Mesodermal cell (in vitro differentiated cells): ENCODE results near the gene CCDC187.

ENCODE experiments used
- H3K27ac ChIP-seq: 2 replicates; pipeline ENCODE4 v1.7.0; 2013; ENCODE audit warnings: mild to moderate bottlenecking, low read depth, low read length, moderate library complexity; ENCODE audit not compliant: severe bottlenecking
- H3K36me3 ChIP-seq: 2 replicates; pipeline ENCODE4 v1.7.1; 2013; ENCODE audit warnings: mild to moderate bottlenecking, low read length, moderate library complexity; ENCODE audit not compliant: control insufficient read depth, insufficient read depth
- H3K4me1 ChIP-seq: one replicate; pipeline ENCODE4 v1.7.1; 2013; ENCODE audit warnings: mild to moderate bottlenecking, low read length; ENCODE audit not compliant: insufficient read depth, control insufficient read depth, poor library complexity, severe bottlenecking
- H3K4me3 ChIP-seq: 2 replicates; pipeline ENCODE4 v1.7.0; 2013; ENCODE audit warnings: low read length, control low read depth, mild to moderate bottlenecking; ENCODE audit not compliant: insufficient read depth, poor library complexity, severe bottlenecking; ENCODE audit errors: extremely low read depth
- H3K9me3 ChIP-seq: 2 replicates; pipeline ENCODE4 v1.7.1; 2013; ENCODE audit warnings: mild to moderate bottlenecking, low read length, moderate library complexity; ENCODE audit not compliant: control insufficient read depth
- WGBS, 2 experiments: methylation state at CpG; one replicate each; pipeline ENCODE4 v1.1.5; 2013; ENCODE audit warnings: missing lambda C conversion rate in 2 of 2; ENCODE audit not compliant: insufficient coverage in 2 of 2; 5-methylcytosine and 5-hydroxymethylcytosine counted together

The CCDC187 gene

GRCh38 chr9:136234597-136234996, 69.3 kb downstream of the CCDC187 start:
- H3K9me3 ChIP-seq: no peaks in the 10 kb centered on the region
- H3K27ac ChIP-seq: no peak overlapping the region
- H3K4me1 ChIP-seq: no peaks in the 10 kb centered on the region
- no peak overlapping the region for H3K4me3 ChIP-seq
- 96 to 97% methylated on average over 21 of the region's 21 CpGs for WGBS, 2 experiments
- peaks cover 23% of the 10 kb centered on the region for H3K36me3 ChIP-seq

- no peak overlapping the region for H3K27ac ChIP-seq
- peaks cover 23% of the 10 kb centered on the region for H3K36me3 ChIP-seq
- WGBS, 2 experiments: 84 to 94% methylated on average over 11 to 14 of the region's 14 CpGs
These were observed 70.0 kb downstream of the CCDC187 start for GRCh38 chr9:136233868-136234267.

GRCh38 chr9:136233411-136233810, 70.5 kb downstream of the CCDC187 start:
- H3K4me3 ChIP-seq: no peak overlapping the region
- H3K4me1 ChIP-seq: peaks cover 11% of the 10 kb centered on the region
- WGBS, 2 experiments: 95 to 98% methylated on average over 11 to 15 of the region's 15 CpGs
- no peak overlapping the region for H3K27ac ChIP-seq
- no peaks in the 10 kb centered on the region for H3K9me3 ChIP-seq
- H3K36me3 ChIP-seq: peaks cover 23% of the 10 kb centered on the region

More at GRCh38 chr9:136233868-136234267, 70.0 kb downstream of the CCDC187 start:
- Histone ChIP-seq H3K4me1 (peaks cover 6% of the 10 kb centered on the region), H3K4me3 (no peak overlapping the region), H3K9me3 (no peaks in the 10 kb centered on the region)

- Histone ChIP-seq H3K27ac (no peak overlapping the region), H3K36me3 (peaks cover 23% of the 10 kb centered on the region), H3K4me1 (peaks cover 13% of the 10 kb centered on the region)
These were observed 70.9 kb downstream of the CCDC187 start for GRCh38 chr9:136232969-136233368.

GRCh38 chr9:136231478-136232297, 72.2 kb downstream of the CCDC187 start:
- H3K4me3 ChIP-seq: no peak overlapping the region
- WGBS, 2 experiments: 91 to 96% methylated on average over 18 to 23 of the region's 31 CpGs
- no peak overlapping the region for H3K27ac ChIP-seq
- H3K4me1 ChIP-seq: peaks cover 13% of the 10 kb centered on the region
- H3K36me3 ChIP-seq: peaks cover 22% of the 10 kb centered on the region
- H3K9me3 ChIP-seq: no peaks in the 10 kb centered on the region

More at GRCh38 chr9:136232969-136233368, 70.9 kb downstream of the CCDC187 start:
- no peak overlapping the region for H3K4me3 ChIP-seq
- H3K9me3 ChIP-seq: no peaks in the 10 kb centered on the region
- WGBS, 2 experiments: 89 to 90% methylated on average over 10 of the region's 10 CpGs

- no peak overlapping the region for H3K4me3 ChIP-seq
- H3K36me3 ChIP-seq: peaks cover 15% of the 10 kb centered on the region
- 97 to 98% methylated on average over 9 of the region's 9 CpGs for whole genome bisulfite sequencing, 2 experiments
- peaks cover 13% of the 10 kb centered on the region for H3K4me1 ChIP-seq
- no peaks in the 10 kb centered on the region for H3K9me3 ChIP-seq
- no peak overlapping the region for H3K27ac ChIP-seq
These were observed 73.1 kb downstream of the CCDC187 start for GRCh38 chr9:136230773-136231172.

- no peaks in the 10 kb centered on the region for H3K9me3 ChIP-seq
- no peak overlapping the region for H3K27ac ChIP-seq
- peaks cover 11% of the 10 kb centered on the region for H3K36me3 ChIP-seq
- 91 to 94% methylated on average over 10 of the region's 10 CpGs for WGBS, 2 experiments
- no peak overlapping the region for H3K4me3 ChIP-seq
- peaks cover 13% of the 10 kb centered on the region for H3K4me1 ChIP-seq
These were observed 73.5 kb downstream of the CCDC187 start for GRCh38 chr9:136230365-136230764.

- Histone ChIP-seq H3K36me3 (peaks cover 12% of the 10 kb centered on the region), H3K9me3 (no peaks in the 10 kb centered on the region), H3K4me1 (peaks cover 13% of the 10 kb centered on the region), H3K4me3 (no peak overlapping the region), H3K27ac (no peak overlapping the region)
- WGBS, 2 experiments: 93 to 95% methylated on average over 29 to 30 of the region's 33 CpGs
These were observed 74.5 kb downstream of the CCDC187 start for GRCh38 chr9:136229096-136230065.

GRCh38 chr9:136228107-136228875, 75.6 kb downstream of the CCDC187 start:
- 83 to 86% methylated on average over 16 to 17 of the region's 18 CpGs for WGBS, 2 experiments
- H3K27ac ChIP-seq: no peak overlapping the region
- no peak overlapping the region for H3K4me3 ChIP-seq
- H3K9me3 ChIP-seq: no peaks in the 10 kb centered on the region
- peaks cover 16% of the 10 kb centered on the region for H3K36me3 ChIP-seq
- peaks cover 13% of the 10 kb centered on the region for H3K4me1 ChIP-seq
